Astrocyte (in vitro differentiated cells and primary cell): ENCODE measurements around the gene ABHD17C. TPM values are rescaled to one million over a fixed set of nuclear protein-coding genes. Genes with fewer than 3 reads are reported as not detected.

Source experiments
- DNase-seq: peaks from one replicate; pipeline ENCODE4 v3.0.0-alpha.2; 2010; ENCODE audit warnings: low read depth
- FAIRE-seq: peaks from 2 replicates; lab custom pipeline; 2011; peaks lifted over from hg19 to GRCh38; lab: Jason Lieb, UNC
- H2AFZ ChIP-seq: 2 replicates; pipeline ENCODE4 v1.6.0; 2012; ENCODE audit warnings: low read depth, low read length, inconsistent platforms
- H3K27ac ChIP-seq: 2 replicates; pipeline ENCODE4 v1.5.1; 2011; ENCODE audit warnings: low read depth, low read length, inconsistent platforms
- H3K27me3 ChIP-seq: 2 replicates; pipeline ENCODE4 v1.6.0; 2011; ENCODE audit warnings: low read length, inconsistent platforms; ENCODE audit not compliant: insufficient read depth
- H3K36me3 ChIP-seq: 2 replicates; pipeline ENCODE4 v1.5.1; 2011; ENCODE audit warnings: low read length, inconsistent platforms; ENCODE audit not compliant: insufficient read depth
- H3K4me1 ChIP-seq: 2 replicates; pipeline ENCODE4 v1.5.1; 2011; ENCODE audit warnings: low read length, inconsistent platforms; ENCODE audit not compliant: insufficient read depth
- H3K4me2 ChIP-seq: 2 replicates; pipeline ENCODE4 v1.6.0; 2012; ENCODE audit warnings: low read length, inconsistent platforms
- H3K4me3 ChIP-seq: 2 replicates; pipeline ENCODE4 v1.5.1; 2011; ENCODE audit warnings: low read depth, mild to moderate bottlenecking, low read length, inconsistent platforms; ENCODE audit not compliant: insufficient read depth
- H3K79me2 ChIP-seq: 2 replicates; pipeline ENCODE4 v1.6.0; 2012; ENCODE audit warnings: mild to moderate bottlenecking, low read length, inconsistent platforms; ENCODE audit not compliant: insufficient read depth
- H3K9ac ChIP-seq: 2 replicates; pipeline ENCODE4 v1.6.0; 2012; ENCODE audit warnings: mild to moderate bottlenecking, low read length, inconsistent platforms
- H3K9me3 ChIP-seq: 2 replicates; pipeline ENCODE4 v1.5.1; 2012; ENCODE audit warnings: low read depth, mild to moderate bottlenecking, low read length, inconsistent platforms; ENCODE audit not compliant: insufficient read depth
- H4K20me1 ChIP-seq: 2 replicates; pipeline ENCODE4 v1.6.0; 2012; ENCODE audit warnings: low read length, inconsistent platforms; ENCODE audit not compliant: insufficient read depth
- H3K27ac Mint-ChIP-seq: one replicate; pipeline ENCODE4 v1.8.0; 2021; ENCODE audit warnings: mild to moderate bottlenecking, mixed read lengths; ENCODE audit not compliant: unreplicated experiment
- H3K27me3 Mint-ChIP-seq: one replicate; pipeline ENCODE4 v1.8.0; 2021; ENCODE audit warnings: low read depth, mixed read lengths; ENCODE audit not compliant: unreplicated experiment
- H3K36me3 Mint-ChIP-seq: one replicate; pipeline ENCODE4 v1.8.0; 2021; ENCODE audit warnings: low read depth, mixed read lengths; ENCODE audit not compliant: unreplicated experiment
- H3K4me1 Mint-ChIP-seq: one replicate; pipeline ENCODE4 v1.8.0; 2021; ENCODE audit warnings: low read depth, mixed read lengths; ENCODE audit not compliant: unreplicated experiment
- H3K4me3 Mint-ChIP-seq: one replicate; pipeline ENCODE4 v1.8.0; 2021; ENCODE audit warnings: mild to moderate bottlenecking, moderate library complexity, mixed read lengths; ENCODE audit not compliant: unreplicated experiment
- H3K9me3 Mint-ChIP-seq: one replicate; pipeline ENCODE4 v1.8.0; 2021; ENCODE audit warnings: mild to moderate bottlenecking, mixed read lengths; ENCODE audit not compliant: unreplicated experiment
- EZH2 ChIP-seq: IDR thresholded peaks from 2 replicates; pipeline ENCODE4 v1.6.1; 2012; ENCODE audit warnings: mild to moderate bottlenecking, low read length, inconsistent platforms; ENCODE audit not compliant: insufficient read depth
- total RNA-seq: library from RNA; stranded (reverse); gene quantifications from 2 replicates; pipeline ENCODE4 v1.2.1, GENCODE V29; 2021
- TF ChIP-seq, protein P1 (sequence below): IDR thresholded peaks from 2 replicates; pipeline ENCODE4 v1.5.1; 2011; ENCODE audit warnings: low read depth, mild to moderate bottlenecking, inconsistent platforms, low read length, moderate library complexity; ENCODE audit not compliant: insufficient read depth

The ABHD17C gene
- total RNA-seq, 1 donor from 2014 or later: 10.2 TPM

DNA sequence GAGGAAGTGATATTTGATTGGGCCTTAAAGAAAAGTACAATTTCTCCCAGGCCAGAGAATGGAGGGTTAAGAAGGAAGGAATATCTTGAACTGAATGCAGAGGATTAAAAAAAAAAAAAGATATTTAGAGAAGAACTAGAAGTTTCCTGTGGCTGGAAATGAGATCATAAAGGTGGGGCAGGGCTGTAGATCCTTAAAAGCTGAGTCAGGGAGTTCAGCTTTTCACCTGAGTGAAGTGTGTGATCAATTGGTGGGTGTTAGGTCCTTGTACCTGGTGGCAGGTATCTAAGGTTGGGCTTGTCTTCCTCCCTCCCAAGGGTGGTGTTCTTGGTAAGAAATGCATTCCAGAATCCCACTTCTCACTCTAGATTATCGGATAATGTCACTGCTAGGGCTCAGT lies 95.9 kb downstream of the ABHD17C start:
- H3K9me3 Mint-ChIP-seq: no peaks in the 10 kb centered on the region
- H3K4me3 Mint-ChIP-seq: no peak overlapping the region
- no peak overlapping the region for H3K27ac ChIP-seq

DNA sequence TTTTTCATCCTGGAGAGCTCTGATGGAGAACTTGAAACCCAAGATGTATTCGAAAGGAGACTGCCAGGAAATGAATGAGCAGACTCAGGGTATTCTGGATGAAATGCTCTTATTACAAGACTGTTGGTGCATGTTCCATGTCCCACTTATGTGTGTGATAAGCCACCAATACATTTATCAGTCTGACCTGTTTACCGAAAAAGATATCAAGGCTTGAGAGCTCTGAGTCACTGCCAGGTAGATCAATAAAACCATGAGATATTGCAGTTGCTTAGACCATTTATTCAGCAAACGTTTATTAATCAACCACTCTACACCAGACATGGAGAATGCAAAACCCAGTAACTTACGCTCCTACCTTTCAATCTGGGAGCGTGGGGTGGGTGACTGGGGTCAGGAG lies 101.3 kb downstream of the ABHD17C start:
- H3K9ac ChIP-seq: no peak overlapping the region
- H2AFZ ChIP-seq: no peak overlapping the region
- TF ChIP-seq, protein P1, sequence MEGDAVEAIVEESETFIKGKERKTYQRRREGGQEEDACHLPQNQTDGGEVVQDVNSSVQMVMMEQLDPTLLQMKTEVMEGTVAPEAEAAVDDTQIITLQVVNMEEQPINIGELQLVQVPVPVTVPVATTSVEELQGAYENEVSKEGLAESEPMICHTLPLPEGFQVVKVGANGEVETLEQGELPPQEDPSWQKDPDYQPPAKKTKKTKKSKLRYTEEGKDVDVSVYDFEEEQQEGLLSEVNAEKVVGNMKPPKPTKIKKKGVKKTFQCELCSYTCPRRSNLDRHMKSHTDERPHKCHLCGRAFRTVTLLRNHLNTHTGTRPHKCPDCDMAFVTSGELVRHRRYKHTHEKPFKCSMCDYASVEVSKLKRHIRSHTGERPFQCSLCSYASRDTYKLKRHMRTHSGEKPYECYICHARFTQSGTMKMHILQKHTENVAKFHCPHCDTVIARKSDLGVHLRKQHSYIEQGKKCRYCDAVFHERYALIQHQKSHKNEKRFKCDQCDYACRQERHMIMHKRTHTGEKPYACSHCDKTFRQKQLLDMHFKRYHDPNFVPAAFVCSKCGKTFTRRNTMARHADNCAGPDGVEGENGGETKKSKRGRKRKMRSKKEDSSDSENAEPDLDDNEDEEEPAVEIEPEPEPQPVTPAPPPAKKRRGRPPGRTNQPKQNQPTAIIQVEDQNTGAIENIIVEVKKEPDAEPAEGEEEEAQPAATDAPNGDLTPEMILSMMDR: no peak
- TF ChIP-seq EZH2: no peak
- H3K9me3 Mint-ChIP-seq: no peaks in the 10 kb centered on the region
- H3K79me2 ChIP-seq: no peaks in the 10 kb centered on the region
- no peak overlapping the region for H3K4me3 Mint-ChIP-seq
- H3K27ac ChIP-seq: no peak overlapping the region
- peaks cover 8% of the 10 kb centered on the region for H4K20me1 ChIP-seq
- peaks cover 30% of the 10 kb centered on the region for H3K27me3 Mint-ChIP-seq
- H3K4me2 ChIP-seq: no peak overlapping the region
- no peak overlapping the region for H3K27ac Mint-ChIP-seq
- no peaks in the 10 kb centered on the region for H3K4me1 Mint-ChIP-seq
- FAIRE-seq: no peak
- no peak for DNase-seq
- H3K27me3 ChIP-seq: no peaks in the 10 kb centered on the region
- H3K36me3 ChIP-seq: no peaks in the 10 kb centered on the region
- no peak overlapping the region for H3K4me3 ChIP-seq
- no peaks in the 10 kb centered on the region for H3K36me3 Mint-ChIP-seq
- no peaks in the 10 kb centered on the region for H3K4me1 ChIP-seq
- no peaks in the 10 kb centered on the region for H3K9me3 ChIP-seq

More for the DNA sequence above, 95.9 kb downstream of the ABHD17C start:
- Mint-ChIP-seq H3K36me3 (no peaks in the 10 kb centered on the region), H3K27ac (no peak overlapping the region), H3K27me3 (peaks cover 33% of the 10 kb centered on the region), H3K4me1 (peaks cover 2% of the 10 kb centered on the region)
- Histone ChIP-seq H3K79me2 (no peaks in the 10 kb centered on the region), H3K4me2 (no peak overlapping the region), H3K9me3 (no peaks in the 10 kb centered on the region), H3K4me3 (no peak overlapping the region), H2AFZ (no peak overlapping the region), H4K20me1 (peaks cover 21% of the 10 kb centered on the region), H3K9ac (no peak overlapping the region), H3K36me3 (peaks cover 2% of the 10 kb centered on the region), H3K4me1 (no peaks in the 10 kb centered on the region), H3K27me3 (no peaks in the 10 kb centered on the region)
- FAIRE-seq (no peak), DNase-seq (no peak)
- TF ChIP-seq, protein P1: no peak
- no peak for TF ChIP-seq EZH2

DNA sequence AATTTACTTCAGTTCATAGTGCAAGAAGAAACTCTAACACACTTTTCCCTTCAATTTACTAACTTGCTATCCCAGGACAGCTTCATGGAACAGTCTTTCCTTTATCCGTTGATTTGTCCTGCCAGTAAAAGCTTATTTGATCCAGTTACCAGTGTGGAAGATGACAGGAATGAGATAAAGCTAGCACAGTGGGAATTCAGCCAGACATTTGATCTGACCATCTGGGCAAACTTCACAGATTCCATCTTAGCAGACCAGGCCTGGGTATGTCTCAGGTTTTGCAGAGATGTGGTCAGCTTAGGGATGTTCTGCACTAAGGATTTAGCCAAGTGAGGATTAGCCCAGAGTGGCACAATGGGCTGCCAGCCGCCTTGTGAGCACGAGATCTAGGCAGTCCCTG lies 103.8 kb downstream of the ABHD17C start:
- Mint-ChIP-seq H3K4me3 (no peak overlapping the region), H3K27ac (no peak overlapping the region), H3K9me3 (peaks cover 3% of the 10 kb centered on the region), H3K36me3 (peaks cover 5% of the 10 kb centered on the region), H3K4me1 (no peaks in the 10 kb centered on the region), H3K27me3 (peaks cover 16% of the 10 kb centered on the region)
- no peak overlapping the region for H3K4me3 ChIP-seq
- H3K36me3 ChIP-seq: no peaks in the 10 kb centered on the region
- H3K4me2 ChIP-seq: no peak overlapping the region
- H3K27ac ChIP-seq: no peak overlapping the region
- no peak overlapping the region for H2AFZ ChIP-seq
- H3K4me1 ChIP-seq: no peaks in the 10 kb centered on the region
- TF ChIP-seq, protein P1: no peak
- TF ChIP-seq EZH2: no peak
- H3K79me2 ChIP-seq: no peaks in the 10 kb centered on the region
- no peak for DNase-seq
- H4K20me1 ChIP-seq: peaks cover 2% of the 10 kb centered on the region
- FAIRE-seq: no peak
- no peaks in the 10 kb centered on the region for H3K9me3 ChIP-seq
- no peak overlapping the region for H3K9ac ChIP-seq
- H3K27me3 ChIP-seq: no peaks in the 10 kb centered on the region
